Endodermal cell (in vitro differentiated cells): Measurements from ENCODE around the gene IL1R1. TPM values are rescaled to one million over a fixed set of nuclear protein-coding genes. Genes with fewer than 3 reads are reported as not detected.

ENCODE experiments used
- DNase-seq: peaks from one replicate; pipeline ENCODE4 v3.0.0-alpha.2; 2017
- H3K27ac ChIP-seq: 2 replicates; pipeline ENCODE4 v1.5.1; 2013; ENCODE audit warnings: mild to moderate bottlenecking, low read depth, low read length, moderate library complexity
- H3K27me3 ChIP-seq: 2 replicates; pipeline ENCODE4 v1.6.1; 2013; ENCODE audit warnings: mild to moderate bottlenecking, low read length, moderate library complexity; ENCODE audit not compliant: insufficient read depth, control insufficient read depth, poor library complexity, severe bottlenecking
- H3K36me3 ChIP-seq: 2 replicates; pipeline ENCODE4 v1.7.0; 2013; ENCODE audit warnings: mild to moderate bottlenecking, low read length, moderate library complexity; ENCODE audit not compliant: control insufficient read depth, insufficient read depth
- H3K4me1 ChIP-seq: one replicate; pipeline ENCODE4 v1.7.0; 2013; ENCODE audit warnings: low read length; ENCODE audit not compliant: control insufficient read depth, insufficient read depth
- H3K4me3 ChIP-seq: 2 replicates; pipeline ENCODE4 v1.5.1; 2013; ENCODE audit warnings: mild to moderate bottlenecking, low read length, moderate library complexity
- H3K9ac ChIP-seq: 2 replicates; pipeline ENCODE4 v1.6.1; 2013; ENCODE audit warnings: mild to moderate bottlenecking, low read length, moderate library complexity; ENCODE audit not compliant: poor library complexity, severe bottlenecking; ENCODE audit errors: extremely low read depth
- H3K9me3 ChIP-seq: 2 replicates; pipeline ENCODE4 v1.6.1; 2013; ENCODE audit warnings: mild to moderate bottlenecking, low read length, moderate library complexity; ENCODE audit not compliant: control insufficient read depth
- H3K27ac Mint-ChIP-seq: 2 replicates; pipeline ENCODE4 v1.8.0; 2020; ENCODE audit warnings: mixed read lengths
- H3K27me3 Mint-ChIP-seq: 2 replicates; pipeline ENCODE4 v1.8.0; 2021; ENCODE audit warnings: mild to moderate bottlenecking, mixed read lengths; ENCODE audit not compliant: insufficient read depth
- H3K36me3 Mint-ChIP-seq: 2 replicates; pipeline ENCODE4 v1.8.0; 2020; ENCODE audit warnings: low read depth, mixed read lengths
- H3K4me1 Mint-ChIP-seq: 2 replicates; pipeline ENCODE4 v1.8.0; 2020; ENCODE audit warnings: mixed read lengths
- H3K4me3 Mint-ChIP-seq: 2 replicates; pipeline ENCODE4 v1.8.0; 2020; ENCODE audit warnings: mild to moderate bottlenecking, moderate library complexity, mixed read lengths
- H3K9me3 Mint-ChIP-seq: 2 replicates; pipeline ENCODE4 v1.8.0; 2020; ENCODE audit warnings: mild to moderate bottlenecking, mixed read lengths
- CTCF ChIP-seq: fragments of 200-600 bp; sonication (generic); conservative IDR thresholded peaks from 2 replicates; pipeline ENCODE4 v1.5.0; 2021; ENCODE audit warnings: antibody characterized with exemption, mild to moderate bottlenecking
- WGBS, 2 experiments: methylation state at CpG; one replicate each; pipeline versions ENCODE4 v1.1.5 to v1.1.7; 2013; ENCODE audit warnings: missing lambda C conversion rate in 2 of 2, mixed read lengths in 1 of 2; ENCODE audit not compliant: insufficient coverage in 1 of 2, insufficient read length in 1 of 2; 5-methylcytosine and 5-hydroxymethylcytosine counted together
- total RNA-seq, 2 donors: library from RNA; stranded (reverse); fragmentation: NEBNext Ultra II Directional in 1 of 2; extraction: Animal tissue kit (Norgen Biotek cat#: 25700) in 1 of 2; gene quantifications; 2 replicates in 1 of 2; 3 replicates in 1 of 2; pipeline ENCODE4 v1.2.1, GENCODE V29; 2021

Gene IL1R1
- total RNA-seq, 2 donors from 2014 or later, result 3.0 to 4.1 TPM

GRCh38 chr2:102112692-102113665, 29.6 kb upstream of the IL1R1 start:
- Histone ChIP-seq H3K9me3 (no peaks in the 10 kb centered on the region), H3K27ac (no peak overlapping the region), H3K4me3 (no peak overlapping the region), H3K4me1 (peaks cover 2% of the 10 kb centered on the region), H3K27me3 (no peaks in the 10 kb centered on the region), H3K36me3 (no peaks in the 10 kb centered on the region), H3K9ac (no peak overlapping the region)
- H3K36me3 Mint-ChIP-seq, result no peaks in the 10 kb centered on the region
- no peak overlapping the region for H3K4me3 Mint-ChIP-seq
- no peaks in the 10 kb centered on the region for H3K9me3 Mint-ChIP-seq
- H3K27me3 Mint-ChIP-seq, result no peaks in the 10 kb centered on the region
- peaks cover 34% of the 10 kb centered on the region for H3K4me1 Mint-ChIP-seq
- 96 to 98% methylated on average over 5 to 10 of the region's 10 CpGs for WGBS, 2 experiments
- DNase-seq, result no peak
- TF ChIP-seq CTCF, result no peak
- H3K27ac Mint-ChIP-seq, result no peak overlapping the region

GRCh38 chr2:102114290-102114721, 28.2 kb upstream of the IL1R1 start:
- no peak overlapping the region for H3K4me3 ChIP-seq
- no peak overlapping the region for H3K27ac ChIP-seq
- no peaks in the 10 kb centered on the region for H3K27me3 Mint-ChIP-seq
- H3K9me3 Mint-ChIP-seq, result no peaks in the 10 kb centered on the region
- 90 to 100% methylated on average over 2 to 6 of the region's 6 CpGs for WGBS, 2 experiments
- TF ChIP-seq CTCF, result no peak
- peaks cover 34% of the 10 kb centered on the region for H3K4me1 Mint-ChIP-seq
- no peaks in the 10 kb centered on the region for H3K36me3 Mint-ChIP-seq
- no peaks in the 10 kb centered on the region for H3K9me3 ChIP-seq
- no peaks in the 10 kb centered on the region for H3K36me3 ChIP-seq
- DNase-seq, result no peak
- no peak overlapping the region for H3K4me3 Mint-ChIP-seq
- H3K9ac ChIP-seq, result no peak overlapping the region
- H3K4me1 ChIP-seq, result peaks cover 2% of the 10 kb centered on the region
- H3K27ac Mint-ChIP-seq, result no peak overlapping the region
- H3K27me3 ChIP-seq, result no peaks in the 10 kb centered on the region

GRCh38 chr2:102114851-102115497, 27.6 kb upstream of the IL1R1 start:
- H3K27me3 Mint-ChIP-seq, result no peaks in the 10 kb centered on the region
- no peak overlapping the region for H3K9ac ChIP-seq
- H3K4me3 Mint-ChIP-seq, result no peak overlapping the region
- no peak overlapping the region for H3K4me3 ChIP-seq
- no peaks in the 10 kb centered on the region for H3K27me3 ChIP-seq
- no peak for TF ChIP-seq CTCF
- no peaks in the 10 kb centered on the region for H3K9me3 Mint-ChIP-seq
- peaks cover 33% of the 10 kb centered on the region for H3K4me1 Mint-ChIP-seq
- H3K36me3 Mint-ChIP-seq, result no peaks in the 10 kb centered on the region
- 93 to 94% methylated on average over 4 of the region's 5 CpGs for WGBS, 2 experiments
- no peak for DNase-seq
- no peaks in the 10 kb centered on the region for H3K36me3 ChIP-seq
- no peak overlapping the region for H3K27ac ChIP-seq
- H3K27ac Mint-ChIP-seq, result no peak overlapping the region
- H3K9me3 ChIP-seq, result no peaks in the 10 kb centered on the region
- H3K4me1 ChIP-seq, result peaks cover 2% of the 10 kb centered on the region
